Large intestine (tissue), 3 donors: ENCODE results near the gene PIK3AP1. TPM values are rescaled to one million over a fixed set of nuclear protein-coding genes. Genes with fewer than 3 reads are reported as not detected.

Experiments
- DNase-seq, 2 donors: peaks; one replicate each; pipeline versions ENCODE4 v3.0.0 to v3.0.0-alpha.2; 2013
- H3K27ac ChIP-seq: one replicate; pipeline ENCODE4 v1.5.1; 2013; ENCODE audit warnings: low read length
- H3K27me3 ChIP-seq: 2 replicates; pipeline ENCODE4 v1.6.1; 2013; ENCODE audit warnings: low read length; ENCODE audit not compliant: control insufficient read depth, insufficient read depth
- H3K36me3 ChIP-seq: 2 replicates; pipeline ENCODE4 v1.6.1; 2013; ENCODE audit warnings: low read length; ENCODE audit not compliant: control insufficient read depth, insufficient read depth
- H3K4me1 ChIP-seq: one replicate; pipeline ENCODE4 v1.6.1; 2013; ENCODE audit warnings: low read length; ENCODE audit not compliant: control insufficient read depth, insufficient read depth
- H3K4me3 ChIP-seq: one replicate; pipeline ENCODE4 v1.5.1; 2013; ENCODE audit warnings: low read length
- H3K9me3 ChIP-seq: one replicate; pipeline ENCODE4 v1.6.1; 2013; ENCODE audit warnings: mild to moderate bottlenecking, low read depth, low read length, moderate library complexity; ENCODE audit not compliant: control insufficient read depth
- WGBS: methylation state at CpG from one replicate; pipeline ENCODE4 v1.1.5; 2013; ENCODE audit warnings: low lambda C conversion rate; ENCODE audit not compliant: insufficient coverage; 5-methylcytosine and 5-hydroxymethylcytosine counted together
- polyA plus RNA-seq: library from polyadenylated mRNA; unstranded; fragments of 120-200 nt; gene quantifications from one replicate; pipeline ENCODE4 v1.2.1, GENCODE V29; 2013

The PIK3AP1 gene
- polyA plus RNA-seq, 1 donor = 5.7 TPM

DNA sequence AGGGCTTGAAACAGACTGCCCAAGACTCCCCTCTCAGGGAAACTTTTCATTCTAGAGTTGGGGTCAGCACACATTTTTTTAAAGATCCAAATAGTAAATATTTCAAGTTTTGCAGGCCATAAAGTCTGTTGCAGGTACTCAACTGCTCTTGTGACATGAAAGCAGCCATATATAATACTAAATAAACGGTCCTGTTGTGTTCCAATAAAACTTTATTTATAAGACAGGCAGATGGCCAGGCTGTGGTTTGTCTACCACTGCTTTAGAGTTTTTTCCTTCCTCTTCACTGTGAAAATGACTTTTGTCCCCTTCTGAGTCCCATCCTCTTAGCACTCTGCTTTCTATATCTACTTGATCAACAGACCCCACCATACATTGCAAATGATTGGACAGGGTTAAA lies 93.0 kb downstream of the PIK3AP1 start:
- WGBS = no CpG with 5 or more reads among the region's 1 CpG
- Histone ChIP-seq H3K4me1 (no peaks in the 10 kb centered on the region), H3K9me3 (no peaks in the 10 kb centered on the region), H3K27me3 (no peaks in the 10 kb centered on the region), H3K36me3 (no peaks in the 10 kb centered on the region), H3K4me3 (no peak overlapping the region), H3K27ac (no peak overlapping the region)
- DNase-seq = no peak

DNA sequence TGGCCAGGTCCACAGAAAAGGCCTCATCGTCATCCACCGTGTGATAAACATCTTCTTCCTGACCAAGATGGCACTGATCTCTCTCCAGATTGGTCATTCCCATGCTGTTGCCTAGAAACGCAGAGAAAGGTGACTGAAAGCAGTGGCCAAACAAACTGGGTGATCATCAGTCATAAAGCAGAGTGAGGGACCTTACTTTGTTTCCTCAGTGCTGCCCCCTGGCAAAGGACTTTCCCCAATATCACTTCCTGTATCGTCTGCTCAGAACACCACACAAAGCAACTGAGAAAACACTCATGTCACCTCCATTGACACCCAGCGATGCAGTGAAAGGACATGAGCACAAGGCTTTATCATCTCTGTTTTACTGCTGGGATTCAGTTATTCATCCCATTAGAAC lies 93.5 kb downstream of the PIK3AP1 start:
- 75% methylated on average over 1 of the region's 5 CpGs for WGBS
- H3K36me3 ChIP-seq = no peaks in the 10 kb centered on the region
- no peak overlapping the region for H3K4me3 ChIP-seq
- DNase-seq = no peak
- H3K27ac ChIP-seq = no peak overlapping the region
- H3K27me3 ChIP-seq = no peaks in the 10 kb centered on the region
- H3K9me3 ChIP-seq = no peaks in the 10 kb centered on the region
- no peaks in the 10 kb centered on the region for H3K4me1 ChIP-seq

DNA sequence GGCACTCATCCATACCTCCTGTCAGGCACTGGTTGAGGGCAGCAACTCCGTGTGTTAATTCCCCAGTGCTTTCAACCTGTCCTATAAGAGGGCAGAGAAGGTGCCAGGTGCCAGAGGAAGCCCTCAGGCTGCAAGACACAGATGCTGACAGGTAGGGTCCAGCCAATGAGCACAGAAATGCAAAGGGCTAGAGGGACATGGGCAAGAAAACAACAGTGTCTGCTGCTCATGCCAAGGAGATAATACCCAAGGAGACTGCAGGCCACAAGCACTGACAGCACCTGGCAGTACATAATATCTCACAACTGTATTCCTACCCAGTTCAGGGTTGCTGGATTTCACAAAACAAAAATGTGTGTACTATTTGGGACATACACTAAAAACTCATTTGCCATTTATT lies 95.1 kb downstream of the PIK3AP1 start:
- H3K4me1 ChIP-seq = no peaks in the 10 kb centered on the region
- H3K27ac ChIP-seq = no peak overlapping the region
- no peaks in the 10 kb centered on the region for H3K36me3 ChIP-seq
- no peaks in the 10 kb centered on the region for H3K27me3 ChIP-seq
- DNase-seq = no peak
- H3K4me3 ChIP-seq = no peak overlapping the region
- no peaks in the 10 kb centered on the region for H3K9me3 ChIP-seq
- WGBS = no CpG with 5 or more reads among the region's 1 CpG

DNA sequence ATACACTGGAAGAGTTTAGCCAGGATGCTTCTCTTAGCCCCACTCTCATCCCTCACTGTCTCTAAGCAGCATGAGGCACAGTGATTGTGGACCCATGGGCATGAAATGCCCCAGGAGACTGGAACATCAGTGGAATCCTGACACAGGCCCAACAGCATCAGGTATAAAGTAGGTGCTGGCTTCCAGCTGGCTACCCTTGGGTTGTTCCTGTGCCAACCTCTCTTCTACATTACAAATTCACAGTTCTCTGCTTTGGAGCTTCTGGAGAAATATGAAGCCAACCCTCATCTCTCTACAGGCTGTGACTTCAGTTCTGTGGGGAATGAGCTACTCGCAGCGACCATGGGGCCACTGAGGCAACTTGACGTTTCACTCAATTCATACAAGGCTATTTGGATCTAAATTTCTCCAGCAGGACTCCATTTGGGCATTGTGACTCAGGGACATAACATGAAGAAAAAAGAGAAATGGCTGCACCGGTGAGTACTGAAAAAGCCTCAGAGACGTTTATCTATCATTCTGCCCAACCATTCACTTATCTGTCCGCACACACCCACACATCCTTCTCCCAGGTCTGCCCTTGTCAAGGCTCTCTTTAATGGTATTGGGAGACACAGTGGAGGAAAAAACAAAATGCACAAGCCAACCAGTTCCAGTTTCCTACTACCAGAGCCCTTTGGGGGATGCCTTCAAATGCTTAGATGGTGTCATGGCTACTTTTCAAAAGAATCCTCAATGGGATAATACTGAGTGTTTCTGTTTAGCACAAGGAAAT lies 98.1 kb downstream of the PIK3AP1 start:
- Histone ChIP-seq H3K9me3 (no peaks in the 10 kb centered on the region), H3K4me1 (no peaks in the 10 kb centered on the region), H3K27ac (no peak overlapping the region), H3K4me3 (no peak overlapping the region), H3K36me3 (no peaks in the 10 kb centered on the region), H3K27me3 (no peaks in the 10 kb centered on the region)
- WGBS = no CpG with 5 or more reads among the region's 6 CpGs
- DNase-seq = no peak

DNA sequence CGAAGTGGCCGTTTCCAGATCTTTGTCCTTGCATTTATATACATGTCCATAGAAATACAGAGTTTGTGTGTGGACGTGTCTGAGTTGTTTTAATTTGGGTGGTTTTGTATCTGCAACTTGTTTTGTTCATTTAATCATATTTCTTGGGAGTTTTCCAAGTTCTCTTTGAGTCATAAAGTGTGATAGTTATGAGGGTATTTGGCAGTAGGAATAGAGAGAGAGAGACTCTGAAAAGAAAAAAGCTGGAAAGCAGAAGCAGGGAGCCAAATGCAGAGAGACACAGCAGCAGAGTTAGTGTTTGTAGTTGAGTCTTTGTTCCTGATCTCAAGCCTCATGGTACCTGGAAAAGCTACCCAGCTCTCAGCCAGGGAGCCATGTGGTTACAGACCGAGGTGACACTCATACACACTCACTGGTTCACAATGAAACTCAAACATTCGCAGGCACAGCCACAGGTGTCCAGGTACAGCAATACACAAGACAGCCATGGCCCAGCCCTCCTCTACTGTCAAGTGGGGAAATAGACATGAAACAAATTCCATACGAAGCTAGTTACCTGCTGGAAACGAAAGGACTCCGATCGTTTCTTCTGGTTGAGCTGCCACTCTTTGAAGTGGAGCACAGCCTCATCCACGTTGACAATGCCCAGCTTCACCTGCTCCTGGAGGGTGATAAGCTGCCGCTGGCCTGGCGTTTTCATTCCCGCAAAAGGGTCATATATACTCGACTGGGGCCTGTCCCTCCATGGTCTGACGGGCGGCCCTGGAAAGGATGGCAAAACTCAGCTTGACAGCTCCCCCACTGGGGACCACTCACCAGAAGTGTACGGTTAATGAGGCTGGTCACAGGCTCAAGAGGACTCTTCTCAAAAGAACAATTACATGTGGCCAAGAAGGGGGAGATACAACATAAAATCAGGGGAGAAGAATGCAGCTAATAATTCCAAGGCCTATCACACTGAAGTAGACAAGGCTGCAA lies 100.2 kb downstream of the PIK3AP1 start:
- no peaks in the 10 kb centered on the region for H3K27me3 ChIP-seq
- H3K9me3 ChIP-seq = no peaks in the 10 kb centered on the region
- H3K4me3 ChIP-seq = no peak overlapping the region
- no peaks in the 10 kb centered on the region for H3K36me3 ChIP-seq
- no peaks in the 10 kb centered on the region for H3K4me1 ChIP-seq
- no peak for DNase-seq
- no peak overlapping the region for H3K27ac ChIP-seq
- WGBS = 100% methylated on average over 1 of the region's 17 CpGs

DNA sequence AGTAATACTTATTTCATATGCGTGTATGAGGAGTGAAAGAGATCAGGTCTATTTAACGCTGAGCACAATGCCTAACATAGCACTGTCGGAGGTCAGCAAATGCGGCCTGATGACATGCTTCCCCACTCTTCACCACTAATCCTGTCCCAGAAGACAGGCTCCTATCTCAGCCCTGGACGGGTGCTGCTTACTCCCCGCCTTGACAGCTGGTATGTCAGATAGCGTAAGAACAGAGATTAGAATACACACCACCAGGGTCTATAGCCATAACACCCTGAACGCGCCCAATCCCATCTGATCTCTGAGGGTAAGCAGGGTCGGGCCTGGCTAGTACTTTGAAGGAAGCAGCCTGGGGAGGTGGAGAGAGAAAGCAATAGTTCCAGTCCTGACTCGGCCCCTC lies 101.2 kb downstream of the PIK3AP1 start:
- no CpG with 5 or more reads among the region's 11 CpGs for WGBS
- Histone ChIP-seq H3K27ac (no peak overlapping the region), H3K4me1 (peaks cover 1% of the 10 kb centered on the region)

DNA sequence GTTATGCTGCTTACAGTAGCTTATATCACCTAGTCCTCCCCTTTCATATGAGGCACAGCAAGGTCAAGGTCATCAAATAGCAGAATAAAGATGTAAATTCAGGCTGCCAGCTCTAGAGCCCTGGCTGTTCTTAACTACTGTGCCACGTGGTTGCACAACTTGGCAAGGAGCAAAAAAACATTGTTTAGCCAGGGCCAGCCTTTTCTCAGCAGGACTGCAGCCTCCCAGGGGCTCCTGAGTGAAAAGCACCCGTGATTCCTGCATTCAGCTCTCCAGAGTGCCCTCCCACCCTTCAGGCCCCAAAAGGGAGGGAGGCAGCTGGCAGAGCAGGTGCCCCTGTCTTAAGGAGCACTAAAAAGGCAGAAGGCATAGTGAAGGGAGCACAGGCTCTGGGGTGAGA lies 101.7 kb downstream of the PIK3AP1 start:
- DNase-seq = no peak
- no peaks in the 10 kb centered on the region for H3K27me3 ChIP-seq
- no peak overlapping the region for H3K27ac ChIP-seq
- no CpG with 5 or more reads among the region's 2 CpGs for WGBS
- no peaks in the 10 kb centered on the region for H3K9me3 ChIP-seq
- no peaks in the 10 kb centered on the region for H3K36me3 ChIP-seq
- H3K4me3 ChIP-seq = no peak overlapping the region
- H3K4me1 ChIP-seq = peaks cover 6% of the 10 kb centered on the region

More for the DNA sequence above, 101.2 kb downstream of the PIK3AP1 start:
- Histone ChIP-seq H3K36me3 (no peaks in the 10 kb centered on the region), H3K4me3 (no peak overlapping the region), H3K9me3 (no peaks in the 10 kb centered on the region), H3K27me3 (no peaks in the 10 kb centered on the region)
- no peak for DNase-seq

DNA sequence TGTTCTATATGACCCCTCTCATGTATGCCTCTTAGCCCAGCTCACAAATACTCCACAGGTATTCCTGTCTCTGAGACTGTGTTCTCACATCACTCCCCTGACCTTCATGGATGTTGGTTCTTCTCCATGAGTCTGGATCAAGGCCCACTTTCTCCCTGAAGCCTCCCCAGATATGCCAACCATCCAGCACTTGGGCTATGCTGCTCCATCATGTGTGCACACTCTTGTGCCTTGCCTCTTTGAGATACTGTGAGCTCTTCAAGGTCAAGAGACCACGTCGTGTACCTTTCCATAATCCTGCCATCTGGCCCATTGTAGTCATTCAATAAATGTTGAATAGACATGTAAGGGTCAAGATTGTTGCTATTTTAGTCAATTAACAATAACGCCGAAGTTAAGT lies 103.4 kb downstream of the PIK3AP1 start:
- peaks cover 19% of the 10 kb centered on the region for H3K4me1 ChIP-seq
- no peaks in the 10 kb centered on the region for H3K9me3 ChIP-seq
- no peak for DNase-seq
- no CpG with 5 or more reads among the region's 4 CpGs for WGBS
- no peaks in the 10 kb centered on the region for H3K36me3 ChIP-seq
- no peak overlapping the region for H3K4me3 ChIP-seq
- H3K27ac ChIP-seq = no peak overlapping the region
- H3K27me3 ChIP-seq = no peaks in the 10 kb centered on the region

DNA sequence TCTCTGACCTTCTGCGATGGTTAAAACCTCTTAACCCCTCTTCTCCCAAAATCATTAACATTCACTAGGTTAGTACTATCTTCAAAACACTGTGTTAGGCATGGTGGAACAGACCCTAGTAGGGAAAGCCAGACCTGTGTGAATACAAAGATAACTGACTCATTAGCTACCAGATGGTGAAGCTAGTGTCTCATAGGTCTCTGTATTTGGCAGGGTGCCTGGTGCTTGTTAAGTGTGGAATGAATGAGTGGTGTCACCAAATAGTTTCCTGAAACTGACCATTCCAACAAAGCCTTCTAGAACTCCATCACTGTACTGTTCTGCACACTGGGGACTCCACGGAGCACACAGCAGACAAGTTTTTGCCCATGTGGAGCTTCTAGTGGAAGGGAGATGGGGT lies 105.8 kb downstream of the PIK3AP1 start:
- 86% methylated on average over 1 of the region's 2 CpGs for WGBS
- Histone ChIP-seq H3K4me3 (no peak overlapping the region), H3K27ac (no peak overlapping the region), H3K9me3 (no peaks in the 10 kb centered on the region), H3K27me3 (no peaks in the 10 kb centered on the region), H3K4me1 (peaks cover 42% of the 10 kb centered on the region), H3K36me3 (no peaks in the 10 kb centered on the region)
- DNase-seq = no peak

DNA sequence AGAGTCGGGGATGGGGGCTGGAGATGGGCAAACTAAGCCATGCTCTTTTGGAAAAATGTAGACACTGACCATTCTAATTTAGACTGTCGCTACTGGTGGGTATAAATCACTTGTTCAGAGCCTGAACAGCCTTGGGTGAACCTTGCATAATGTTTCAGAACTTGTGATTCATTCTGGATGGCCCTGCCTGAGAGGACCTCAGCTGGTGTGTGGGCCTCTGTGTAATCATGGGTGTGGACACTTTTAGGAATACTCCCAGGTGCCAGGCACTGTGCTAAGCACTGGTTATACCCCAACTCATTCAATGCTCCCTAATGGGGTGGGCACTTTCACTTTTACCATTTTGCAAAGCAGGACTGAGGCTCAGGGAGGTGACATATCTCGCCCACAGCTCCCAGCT lies 106.7 kb downstream of the PIK3AP1 start:
- peak overlapping the region; percentile 51 for H3K27ac ChIP-seq
- no peaks in the 10 kb centered on the region for H3K27me3 ChIP-seq
- peaks cover 51% of the 10 kb centered on the region for H3K4me1 ChIP-seq
- no peaks in the 10 kb centered on the region for H3K9me3 ChIP-seq
- no peaks in the 10 kb centered on the region for H3K36me3 ChIP-seq
- no peak overlapping the region for H3K4me3 ChIP-seq
- DNase-seq = peak in 1 of 2 donors; percentile 67
- WGBS = no CpG with 5 or more reads among the region's 3 CpGs
